Measurements from ENCODE around the gene DOHH.

DNA sequence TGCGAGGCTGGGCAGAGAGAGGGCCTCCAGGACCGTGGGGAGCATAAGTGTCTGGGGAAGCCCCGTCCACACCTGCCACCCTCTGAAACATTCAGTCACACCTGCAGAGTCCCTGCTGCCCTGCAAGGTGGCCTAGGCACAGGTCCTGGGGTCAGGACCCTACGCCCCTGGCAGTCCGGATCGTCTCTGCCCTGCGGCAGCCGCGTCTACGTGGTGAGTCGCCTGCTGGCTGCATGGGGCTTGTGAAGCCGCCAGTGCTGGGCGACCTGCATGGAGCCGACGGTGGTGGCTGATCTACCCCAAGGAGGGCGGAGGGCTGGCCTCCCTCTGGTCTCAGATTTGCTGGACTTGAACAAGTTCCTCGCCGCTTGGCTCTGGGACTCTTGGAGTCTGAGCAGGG, 18.7 kb upstream of the DOHH start:
- no peak for TF ChIP-seq EZH2 (IDR thresholded peaks at IDR 0.05; ENCODE audit: borderline replicate concordance, low read depth, low read length, poor library complexity, severe bottlenecking)
- TF ChIP-seq CTCF (conservative IDR thresholded peaks at IDR 0.05; ENCODE audit: low read depth, low read length): no peak

All from A673 (cell line).